Measurements from ENCODE around the gene MEGF10.

- no peak for TF ChIP-seq SMC3 (conservative IDR thresholded peaks at IDR 0.05; ENCODE audit: poor library complexity)
- TF ChIP-seq POLR2AphosphoS5 (IDR thresholded peaks at IDR 0.05), result no peak
- TF ChIP-seq, protein P1, sequence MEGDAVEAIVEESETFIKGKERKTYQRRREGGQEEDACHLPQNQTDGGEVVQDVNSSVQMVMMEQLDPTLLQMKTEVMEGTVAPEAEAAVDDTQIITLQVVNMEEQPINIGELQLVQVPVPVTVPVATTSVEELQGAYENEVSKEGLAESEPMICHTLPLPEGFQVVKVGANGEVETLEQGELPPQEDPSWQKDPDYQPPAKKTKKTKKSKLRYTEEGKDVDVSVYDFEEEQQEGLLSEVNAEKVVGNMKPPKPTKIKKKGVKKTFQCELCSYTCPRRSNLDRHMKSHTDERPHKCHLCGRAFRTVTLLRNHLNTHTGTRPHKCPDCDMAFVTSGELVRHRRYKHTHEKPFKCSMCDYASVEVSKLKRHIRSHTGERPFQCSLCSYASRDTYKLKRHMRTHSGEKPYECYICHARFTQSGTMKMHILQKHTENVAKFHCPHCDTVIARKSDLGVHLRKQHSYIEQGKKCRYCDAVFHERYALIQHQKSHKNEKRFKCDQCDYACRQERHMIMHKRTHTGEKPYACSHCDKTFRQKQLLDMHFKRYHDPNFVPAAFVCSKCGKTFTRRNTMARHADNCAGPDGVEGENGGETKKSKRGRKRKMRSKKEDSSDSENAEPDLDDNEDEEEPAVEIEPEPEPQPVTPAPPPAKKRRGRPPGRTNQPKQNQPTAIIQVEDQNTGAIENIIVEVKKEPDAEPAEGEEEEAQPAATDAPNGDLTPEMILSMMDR (IDR thresholded peaks at IDR 0.05; ENCODE audit: poor library complexity, severe bottlenecking), result no peak
- TF ChIP-seq EZH2 (IDR thresholded peaks at IDR 0.05; ENCODE audit: borderline replicate concordance, insufficient read depth, low read length, poor library complexity, severe bottlenecking), result no peak
- no peak for TF ChIP-seq MXI1 (conservative IDR thresholded peaks at IDR 0.05; ENCODE audit: poor library complexity, severe bottlenecking)
These were observed 120.4 kb downstream of the MEGF10 start for GRCh38 chr5:127410959-127411358.

All from neural cell (in vitro differentiated cells).